HuH-7.5 (cell line): ENCODE measurements around the gene IL32.

Experiments used
- DNase-seq: peaks from one replicate; pipeline ENCODE4 v3.0.0; 2011; ENCODE audit warnings: low spot score

IL32 gene

DNA sequence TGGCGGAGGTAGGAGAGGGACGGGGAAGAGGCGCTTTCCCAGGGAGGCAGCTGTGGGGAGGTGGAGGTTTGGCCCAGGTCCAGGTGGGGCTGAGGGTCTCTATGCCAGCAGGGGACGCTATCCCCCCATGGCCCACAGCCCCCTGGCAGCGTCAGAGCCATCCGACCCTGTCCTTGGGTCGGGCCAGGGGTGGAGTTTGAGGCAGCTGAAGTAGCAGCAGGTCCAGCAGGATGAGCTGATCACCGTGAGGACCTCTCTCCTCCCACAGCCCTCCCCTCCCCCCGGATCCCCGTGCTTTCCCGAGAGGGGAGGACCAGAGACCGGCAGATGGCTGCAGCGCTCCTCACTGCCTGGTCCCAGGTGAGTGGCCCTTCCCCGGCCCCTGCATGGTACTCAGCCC, 50.1 kb downstream of the IL32 start:
- DNase-seq = no peak

DNA sequence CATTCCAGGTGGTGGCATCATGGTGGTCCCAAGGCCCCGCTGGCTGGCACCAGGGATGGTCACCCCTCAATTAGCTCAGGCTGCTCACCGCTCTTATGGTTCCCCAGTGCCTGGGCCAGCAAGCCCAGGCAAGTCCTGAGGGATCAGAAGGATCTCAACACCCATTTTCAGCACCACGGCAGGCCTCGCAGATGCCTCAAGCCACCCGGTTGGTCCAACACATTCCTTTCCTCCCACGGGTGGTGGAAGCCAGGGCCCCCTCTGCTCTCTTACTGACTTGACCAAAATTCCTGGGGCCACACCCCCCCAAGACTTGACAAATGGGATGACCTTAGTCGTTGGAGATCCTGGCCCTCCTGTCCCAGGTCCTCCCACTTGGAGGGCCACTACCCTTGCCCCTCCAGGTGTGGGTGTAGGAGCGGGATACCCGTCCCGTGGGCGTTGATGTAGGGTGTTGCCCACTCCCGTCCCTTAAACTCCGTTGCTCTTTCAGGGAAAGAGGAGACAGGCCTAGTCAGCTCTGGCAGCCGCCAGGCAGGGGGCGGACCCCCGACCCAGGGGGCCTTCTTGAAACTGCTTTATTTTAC, 52.9 kb downstream of the IL32 start:
- DNase-seq = no peak

DNA sequence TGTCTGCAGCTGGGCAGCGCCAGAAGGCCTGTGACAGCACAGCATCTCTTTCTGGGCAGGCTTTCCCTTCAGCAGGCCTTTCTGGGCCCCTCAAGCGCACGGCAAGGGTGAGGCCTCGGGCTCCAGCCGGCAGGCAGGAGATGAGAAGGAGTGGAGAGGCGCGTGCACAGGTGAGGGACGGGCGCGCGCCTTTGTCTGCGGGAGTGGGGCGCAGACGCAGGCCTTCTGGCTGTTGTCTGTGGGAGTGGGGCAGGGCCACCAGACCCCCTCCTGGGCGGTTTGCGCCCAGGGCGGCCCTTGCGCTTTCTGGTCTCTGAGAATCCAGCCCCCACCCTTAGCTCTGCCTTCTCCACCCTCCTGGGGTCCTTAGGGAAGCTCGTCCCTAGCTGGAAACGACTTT, 53.4 kb downstream of the IL32 start:
- no peak for DNase-seq
